SK-N-SH (cell line): ENCODE measurements around the gene TBX15. TPM values are rescaled to one million over a fixed set of nuclear protein-coding genes. Genes with fewer than 3 reads are reported as not detected.

Experiments used
- CTCF ChIA-PET: fragments of 300-600, 350-600 bp; formaldehyde crosslinking; extraction: SDS; loops from one replicate; lab custom pipeline; 2021; lab: Yijun Ruan, JAX
- POLR2A ChIA-PET: fragments of 350-600 bp; sonication (Branson Sonifier 250); formaldehyde crosslinking; extraction: SDS; loops from one replicate; lab custom pipeline; 2020; ENCODE audit warnings: antibody characterized with exemption, inconsistent platforms; lab: Yijun Ruan, JAX
- DNase-seq: peaks from one replicate; pipeline ENCODE4 v3.0.0; 2012
- H2AFZ ChIP-seq: fragments of 200-600 bp; sonication (generic); 2 replicates; pipeline ENCODE4 v1.8.1; 2016; ENCODE audit warnings: antibody characterized with exemption, mild to moderate bottlenecking, low read depth
- H3F3A ChIP-seq: fragments of 200-600 bp; sonication (generic); replicated peaks from 2 replicates; pipeline ENCODE3; 2016; ENCODE audit warnings: antibody characterized with exemption, mild to moderate bottlenecking; ENCODE audit not compliant: insufficient read depth
- H3K27ac ChIP-seq, 2 experiments: fragments of 200-500 bp in 1 of 2; fragments of 200-600 bp in 1 of 2; sonication (Bioruptor generic) in 1 of 2; sonication (generic), shearing (Covaris generic) in 1 of 2; 2 replicates each; pipeline versions ENCODE4 v1.5.1 to v1.6.1; 2014 to 2016; ENCODE audit warnings: low read depth in 2 of 2, inconsistent platforms in 1 of 2, low read length in 1 of 2, mild to moderate bottlenecking in 1 of 2, mixed read lengths in 1 of 2
- H3K27me3 ChIP-seq: fragments of 200-600 bp; sonication (generic), shearing (Covaris generic); 2 replicates; pipeline ENCODE4 v1.6.1; 2016; ENCODE audit warnings: mixed run types; ENCODE audit not compliant: insufficient read depth
- H3K36me3 ChIP-seq, 2 experiments: fragments of 200-500 bp in 1 of 2; fragments of 200-600 bp in 1 of 2; sonication (Bioruptor generic) in 1 of 2; sonication (generic) in 1 of 2; replicated peaks in 1 of 2; 2 replicates each; pipeline versions ENCODE3 to v1.5.1; 2014 to 2016; ENCODE audit warnings: low read length in 1 of 2, mild to moderate bottlenecking in 1 of 2; ENCODE audit not compliant: insufficient read depth in 2 of 2, control insufficient read depth in 1 of 2
- H3K4me1 ChIP-seq, 2 experiments: fragments of 200-500 bp in 1 of 2; fragments of 200-600 bp in 1 of 2; sonication (Bioruptor generic) in 1 of 2; sonication (generic), shearing (Covaris generic) in 1 of 2; 2 replicates each; pipeline versions ENCODE4 v1.5.1 to v1.6.1; 2014 to 2016; ENCODE audit warnings: low read depth in 1 of 2, low read length in 1 of 2, mixed run types in 1 of 2; ENCODE audit not compliant: insufficient read depth in 2 of 2, control insufficient read depth in 1 of 2
- H3K4me2 ChIP-seq: fragments of 200-600 bp; sonication (generic), shearing (Covaris generic); 2 replicates; pipeline ENCODE4 v1.6.1; 2017; ENCODE audit warnings: mixed run types
- H3K4me3 ChIP-seq, 2 experiments: fragments of 200-500 bp in 1 of 2; fragments of 200-600 bp in 1 of 2; sonication (Bioruptor generic) in 1 of 2; sonication (generic), shearing (Covaris generic) in 1 of 2; 2 replicates each; pipeline versions ENCODE4 v1.5.1 to v1.8.1; 2014 to 2016; ENCODE audit warnings: low read depth in 2 of 2, inconsistent platforms in 1 of 2, low read length in 1 of 2, mild to moderate bottlenecking in 1 of 2, mixed read lengths in 1 of 2, moderate library complexity in 1 of 2
- H3K79me2 ChIP-seq: fragments of 200-600 bp; sonication (generic); 2 replicates; pipeline ENCODE4 v1.8.1; 2017; ENCODE audit warnings: mild to moderate bottlenecking; ENCODE audit not compliant: insufficient read depth
- H3K9ac ChIP-seq: fragments of 200-600 bp; sonication (generic); 2 replicates; pipeline ENCODE4 v1.6.1; 2017; ENCODE audit warnings: mixed run types
- H3K9me2 ChIP-seq: fragments of 200-600 bp; sonication (generic); 2 replicates; pipeline ENCODE4 v1.6.1; 2017; ENCODE audit warnings: mixed run types
- H3K9me3 ChIP-seq: fragments of 200-600 bp; sonication (generic); 2 replicates; pipeline ENCODE4 v1.6.1; 2017; ENCODE audit warnings: mixed run types, mild to moderate bottlenecking, moderate library complexity
- H4K20me1 ChIP-seq: fragments of 200-600 bp; sonication (generic); 2 replicates; pipeline ENCODE4 v1.6.1; 2017; ENCODE audit warnings: mild to moderate bottlenecking, mixed run types; ENCODE audit not compliant: insufficient read depth
- CHD2 ChIP-seq: fragments of 150-350 bp; IDR thresholded peaks from 2 replicates; pipeline ENCODE4 v1.6.1; 2018; ENCODE audit warnings: low read length; ENCODE audit not compliant: partially characterized antibody
- EP300 ChIP-seq, 2 experiments: IDR thresholded peaks; 2 replicates each; pipeline versions ENCODE4 v1.4.0 to v1.6.1; 2012; ENCODE audit warnings: borderline replicate concordance in 1 of 2, low read depth in 1 of 2, low read length in 1 of 2
- EZH2phosphoT487 ChIP-seq: fragments of 200-600 bp; sonication (generic); IDR thresholded peaks from 2 replicates; pipeline ENCODE4 v1.6.1; 2017; ENCODE audit warnings: low read depth, mixed run types, mild to moderate bottlenecking, antibody characterized with exemption, moderate library complexity, borderline replicate concordance
- FOXJ3 ChIP-seq: sonication (generic); formaldehyde crosslinking; IDR thresholded peaks from 2 replicates; pipeline ENCODE4 v1.5.1; 2020; ENCODE audit warnings: mild to moderate bottlenecking, missing genetic modification reagents
- GABPA ChIP-seq: IDR thresholded peaks from 2 replicates; pipeline ENCODE4 v1.4.0; 2012; ENCODE audit warnings: low read depth, mild to moderate bottlenecking
- GATA2 ChIP-seq: sonication (generic); formaldehyde crosslinking; IDR thresholded peaks from 2 replicates; pipeline ENCODE4 v1.5.0; 2020; ENCODE audit warnings: mild to moderate bottlenecking, missing genetic modification reagents
- IRF3 ChIP-seq: fragments of 150-350 bp; IDR thresholded peaks from 2 replicates; pipeline ENCODE4 v1.6.1; 2016; ENCODE audit warnings: mild to moderate bottlenecking, low read depth, low read length
- MEF2A ChIP-seq: IDR thresholded peaks from 2 replicates; pipeline ENCODE4 v1.4.0; 2012; ENCODE audit warnings: low read depth, borderline replicate concordance
- NRF1 ChIP-seq: IDR thresholded peaks from 2 replicates; pipeline ENCODE4 v1.6.1; 2012; ENCODE audit warnings: low read depth, mild to moderate bottlenecking, low read length
- REST ChIP-seq: IDR thresholded peaks from 2 replicates; pipeline ENCODE4 v1.6.1; 2012; ENCODE audit warnings: mild to moderate bottlenecking, low read depth, low read length, moderate library complexity
- RFX5 ChIP-seq: IDR thresholded peaks from 2 replicates; pipeline ENCODE4 v1.6.1; 2012; ENCODE audit warnings: mild to moderate bottlenecking, improper control_type of control experiment, low read length
- SIN3A ChIP-seq: IDR thresholded peaks from 2 replicates; pipeline ENCODE4 v1.6.1; 2012; ENCODE audit warnings: low read depth, mild to moderate bottlenecking, low read length, moderate library complexity, borderline replicate concordance
- TAF1 ChIP-seq: IDR thresholded peaks from 2 replicates; pipeline ENCODE4 v1.6.1; 2012; ENCODE audit warnings: low read depth, mild to moderate bottlenecking, low read length, moderate library complexity, borderline replicate concordance
- TCF12 ChIP-seq: IDR thresholded peaks from 2 replicates; pipeline ENCODE4 v1.4.0; 2012
- TEAD4 ChIP-seq: IDR thresholded peaks from 2 replicates; pipeline ENCODE4 v1.4.0; 2012; ENCODE audit warnings: mild to moderate bottlenecking, borderline replicate concordance; ENCODE audit not compliant: insufficient read depth
- WGBS: methylation state at CpG from one replicate; pipeline ENCODE4 v1.1.6; 2017; ENCODE audit warnings: low lambda C conversion rate; 5-methylcytosine and 5-hydroxymethylcytosine counted together
- polyA plus RNA-seq, 3 experiments: library from polyadenylated mRNA; depleted of rRNA; stranded (reverse); fragments of >200 nt; gene quantifications; 2 replicates each; pipeline ENCODE4 v1.2.3, GENCODE V29; 2012
- TF ChIP-seq, protein P1 (sequence below): IDR thresholded peaks from 2 replicates; pipeline ENCODE4 v1.4.0; 2012; ENCODE audit warnings: low read depth
- TF ChIP-seq, protein P2 (sequence below): IDR thresholded peaks from 2 replicates; pipeline ENCODE4 v1.4.0; 2012; ENCODE audit warnings: low read depth, borderline replicate concordance
- TF ChIP-seq, protein P3 (sequence below): fragments of 150-350 bp; IDR thresholded peaks from 2 replicates; pipeline ENCODE4 v1.6.1; 2017; ENCODE audit warnings: antibody characterized with exemption, low read length, low read depth, borderline replicate concordance

Gene TBX15
- polyA plus RNA-seq, 1 of the 3 experiments (the other 2 are of a cell fraction) = 0.02 TPM

DNA sequence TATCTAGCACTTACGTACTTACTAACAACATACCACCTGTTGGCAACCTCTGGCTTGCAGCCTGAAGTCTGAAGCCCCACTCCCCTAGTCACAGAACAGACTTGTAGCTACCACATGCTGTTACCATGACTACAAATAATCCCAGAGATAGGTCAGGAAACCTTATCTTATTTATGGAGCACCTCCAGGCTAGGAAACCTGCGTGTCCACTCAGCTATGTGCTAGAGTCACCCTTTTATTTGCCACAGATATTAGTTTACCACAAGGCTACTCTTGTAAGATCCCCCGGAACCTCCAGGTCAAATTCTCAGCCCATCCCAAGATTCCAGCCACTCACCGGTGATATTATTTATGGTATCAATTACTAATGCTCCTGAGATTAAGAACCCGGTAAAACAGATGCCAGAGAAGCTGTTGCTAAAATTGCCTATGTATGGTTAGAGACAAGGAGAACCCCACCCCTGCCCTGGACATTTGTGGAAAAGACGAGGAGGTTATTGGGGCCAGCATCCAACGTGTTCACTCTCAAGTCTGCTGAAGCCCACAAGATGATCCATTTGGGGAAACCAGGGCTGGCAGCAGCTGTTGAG, 116.5 kb downstream of the TBX15 start:
- H3K4me3 ChIP-seq = no peak overlapping the region
- H3F3A ChIP-seq = no peaks in the 10 kb centered on the region
- H3K4me1 ChIP-seq = no peaks in the 10 kb centered on the region
- 6% methylated on average over 7 of the region's 7 CpGs for WGBS
- CTCF ChIA-PET = no interaction called here
- no peak overlapping the region for H3K4me2 ChIP-seq
- no peaks in the 10 kb centered on the region for H3K79me2 ChIP-seq
- H3K36me3 ChIP-seq = no peaks in the 10 kb centered on the region
- no peaks in the 10 kb centered on the region for H4K20me1 ChIP-seq
- POLR2A ChIA-PET = no interaction called here
- H3K9me2 ChIP-seq = no peaks in the 10 kb centered on the region
- H3K27me3 ChIP-seq = no peaks in the 10 kb centered on the region
- H3K9me3 ChIP-seq = no peaks in the 10 kb centered on the region
- no peak overlapping the region for H2AFZ ChIP-seq
- H3K27ac ChIP-seq = no peak overlapping the region
- TF ChIP-seq MEF2A = no peak
- TF ChIP-seq, protein P1, sequence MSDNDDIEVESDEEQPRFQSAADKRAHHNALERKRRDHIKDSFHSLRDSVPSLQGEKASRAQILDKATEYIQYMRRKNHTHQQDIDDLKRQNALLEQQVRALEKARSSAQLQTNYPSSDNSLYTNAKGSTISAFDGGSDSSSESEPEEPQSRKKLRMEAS = no peak
- TF ChIP-seq TCF12 = no peak
- no peak for TF ChIP-seq REST
- no peak for TF ChIP-seq RFX5
- TF ChIP-seq, protein P2, sequence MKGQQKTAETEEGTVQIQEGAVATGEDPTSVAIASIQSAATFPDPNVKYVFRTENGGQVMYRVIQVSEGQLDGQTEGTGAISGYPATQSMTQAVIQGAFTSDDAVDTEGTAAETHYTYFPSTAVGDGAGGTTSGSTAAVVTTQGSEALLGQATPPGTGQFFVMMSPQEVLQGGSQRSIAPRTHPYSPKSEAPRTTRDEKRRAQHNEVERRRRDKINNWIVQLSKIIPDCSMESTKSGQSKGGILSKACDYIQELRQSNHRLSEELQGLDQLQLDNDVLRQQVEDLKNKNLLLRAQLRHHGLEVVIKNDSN = no peak
- TF ChIP-seq SIN3A = no peak
- no peak for TF ChIP-seq GATA2 (CRISPR knock-in tag)
- no peak for TF ChIP-seq GABPA
- no peak for TF ChIP-seq IRF3
- no peak for DNase-seq
- H3K9ac ChIP-seq = no peak overlapping the region

DNA sequence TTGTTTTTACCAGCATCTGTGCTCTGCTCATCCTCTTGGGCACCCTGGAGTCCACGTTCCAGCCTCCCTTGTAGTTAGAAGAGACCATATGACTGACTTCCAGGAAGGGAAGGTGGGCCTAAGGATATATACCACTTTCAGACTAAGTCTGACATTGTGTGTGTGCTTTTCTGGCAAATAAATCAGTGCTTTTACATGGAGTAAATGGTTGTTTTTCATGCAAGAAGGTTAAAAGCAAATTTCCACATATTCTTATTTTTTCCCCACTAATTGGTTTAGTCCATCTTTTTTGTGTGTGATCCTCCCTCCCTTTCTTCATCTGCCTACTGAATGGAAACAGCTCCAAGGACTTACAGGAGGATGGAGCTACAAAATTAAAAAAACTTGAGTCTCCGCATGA, 119.8 kb downstream of the TBX15 start:
- Histone ChIP-seq H3K27me3 (no peaks in the 10 kb centered on the region), H3K4me1 (no peaks in the 10 kb centered on the region), H3K9me2 (no peaks in the 10 kb centered on the region), H3K4me3 (no peak overlapping the region), H3F3A (no peaks in the 10 kb centered on the region), H3K9me3 (no peaks in the 10 kb centered on the region), H3K9ac (no peak overlapping the region), H2AFZ (no peak overlapping the region), H4K20me1 (no peaks in the 10 kb centered on the region), H3K27ac (no peak overlapping the region), H3K79me2 (no peaks in the 10 kb centered on the region), H3K36me3 (no peaks in the 10 kb centered on the region), H3K4me2 (no peak overlapping the region)
- CTCF ChIA-PET = interaction anchor here (0.9 kb wide), 1 partner anchor 141 kb away, joined by 3 read pairs; no protein-coding TSS in a partner anchor
- POLR2A ChIA-PET = no interaction called here
- DNase-seq = no peak
- 36% methylated on average over 2 of the region's 2 CpGs for WGBS
- no peak for TF ChIP-seq FOXJ3
- TF ChIP-seq, protein P3, sequence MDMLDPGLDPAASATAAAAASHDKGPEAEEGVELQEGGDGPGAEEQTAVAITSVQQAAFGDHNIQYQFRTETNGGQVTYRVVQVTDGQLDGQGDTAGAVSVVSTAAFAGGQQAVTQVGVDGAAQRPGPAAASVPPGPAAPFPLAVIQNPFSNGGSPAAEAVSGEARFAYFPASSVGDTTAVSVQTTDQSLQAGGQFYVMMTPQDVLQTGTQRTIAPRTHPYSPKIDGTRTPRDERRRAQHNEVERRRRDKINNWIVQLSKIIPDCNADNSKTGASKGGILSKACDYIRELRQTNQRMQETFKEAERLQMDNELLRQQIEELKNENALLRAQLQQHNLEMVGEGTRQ = no peak
- no peak for TF ChIP-seq NRF1
- TF ChIP-seq TAF1 = no peak
- no peak for TF ChIP-seq EZH2phosphoT487
- TF ChIP-seq SIN3A = no peak
- no peak for TF ChIP-seq TEAD4
- TF ChIP-seq EP300 (IDR thresholded peaks at IDR 0.05; ENCODE audit: borderline replicate concordance in 1 of 2, low read depth in 1 of 2, low read length in 1 of 2) = no peak
- TF ChIP-seq CHD2 = no peak
- no peak for TF ChIP-seq IRF3
